Natural killer cell (primary cell): ENCODE results near the gene GALNT10. TPM values are rescaled to one million over a fixed set of nuclear protein-coding genes. Genes with fewer than 3 reads are reported as not detected.

Source experiments
- ATAC-seq, 3 donors: fragments of 150-1000 bp in 2 of 3; fragments of 200-7000 bp in 1 of 3; cut with Tn5 transposase; 1 replicate in 1 of 3; 2 replicates in 2 of 3; pipeline ENCODE4 v1.10.0; 2021; ENCODE audit warnings: mild to moderate bottlenecking in 2 of 3, moderate library complexity in 2 of 3
- DNase-seq, 2 donors: peaks; one replicate each; pipeline versions ENCODE4 v3.0.0 to v3.0.0-alpha.2; 2013 to 2021; ENCODE audit warnings: mixed read lengths in 1 of 2
- H3K27ac ChIP-seq: one replicate; pipeline ENCODE4 v1.5.1; 2013; ENCODE audit warnings: mild to moderate bottlenecking, low read length
- H3K27me3 ChIP-seq: one replicate; pipeline ENCODE4 v1.6.1; 2013; ENCODE audit warnings: low read length; ENCODE audit not compliant: control insufficient read depth, insufficient read depth
- H3K36me3 ChIP-seq: one replicate; pipeline ENCODE4 v1.6.1; 2013; ENCODE audit warnings: low read length; ENCODE audit not compliant: control insufficient read depth, insufficient read depth
- H3K4me1 ChIP-seq: one replicate; pipeline ENCODE4 v1.6.1; 2013; ENCODE audit warnings: low read length; ENCODE audit not compliant: control insufficient read depth, insufficient read depth
- H3K4me3 ChIP-seq: one replicate; pipeline ENCODE4 v1.5.1; 2013; ENCODE audit warnings: low read length
- H3K9me3 ChIP-seq: one replicate; pipeline ENCODE4 v1.6.1; 2013; ENCODE audit warnings: low read length; ENCODE audit not compliant: control insufficient read depth, insufficient read depth
- H3K27ac Mint-ChIP-seq, 2 donors: one replicate each; pipeline ENCODE4 v1.8.0; 2022; ENCODE audit warnings: mild to moderate bottlenecking in 2 of 2, mixed read lengths in 2 of 2, moderate library complexity in 1 of 2
- H3K27me3 Mint-ChIP-seq, 2 donors: one replicate each; pipeline ENCODE4 v1.8.0; 2022; ENCODE audit warnings: low read depth in 2 of 2, mixed read lengths in 2 of 2
- H3K36me3 Mint-ChIP-seq: one replicate; pipeline ENCODE4 v1.8.0; 2022; ENCODE audit warnings: mixed read lengths
- H3K4me1 Mint-ChIP-seq, 2 donors: one replicate each; pipeline ENCODE4 v1.8.0; 2022; ENCODE audit warnings: mixed read lengths in 2 of 2
- H3K4me3 Mint-ChIP-seq: one replicate; pipeline ENCODE4 v1.8.0; 2022; ENCODE audit warnings: mild to moderate bottlenecking, moderate library complexity, mixed read lengths
- H3K9me3 Mint-ChIP-seq, 2 donors: one replicate each; pipeline ENCODE4 v1.8.0; 2022; ENCODE audit warnings: mixed read lengths in 2 of 2
- WGBS: methylation state at CpG from one replicate; pipeline ENCODE4 v1.1.7; 2013; ENCODE audit warnings: missing lambda C conversion rate; ENCODE audit not compliant: insufficient coverage; 5-methylcytosine and 5-hydroxymethylcytosine counted together
- intact Hi-C: fragments of 100-400 bp; cut with micrococcal nuclease; formaldehyde crosslinking; loops from one replicate; pipeline ENCODE4 v1.14.2; 2022
- total RNA-seq, 4 donors: library from RNA; stranded (reverse); fragments of 120-200 nt in 1 of 4; gene quantifications; one replicate each; pipeline versions ENCODE4 v1.2.3 to v1.2.4, GENCODE V29; 2013 to 2022
- TF ChIP-seq, protein P1 (sequence below): fragments of 200-600 bp; IDR thresholded peaks from one replicate; pipeline ENCODE4 v1.8.0; 2022; ENCODE audit warnings: antibody characterized with exemption

Gene GALNT10
- total RNA-seq, 3 donors from 2014 or later (not counting 1 experiment from before 2014, with no cell fraction given), result 77.0 to 92.6 (median 77.6) TPM

GRCh38 chr5:154291917-154292316 is 101.4 kb downstream of the GALNT10 start:
- TF ChIP-seq, protein P1, sequence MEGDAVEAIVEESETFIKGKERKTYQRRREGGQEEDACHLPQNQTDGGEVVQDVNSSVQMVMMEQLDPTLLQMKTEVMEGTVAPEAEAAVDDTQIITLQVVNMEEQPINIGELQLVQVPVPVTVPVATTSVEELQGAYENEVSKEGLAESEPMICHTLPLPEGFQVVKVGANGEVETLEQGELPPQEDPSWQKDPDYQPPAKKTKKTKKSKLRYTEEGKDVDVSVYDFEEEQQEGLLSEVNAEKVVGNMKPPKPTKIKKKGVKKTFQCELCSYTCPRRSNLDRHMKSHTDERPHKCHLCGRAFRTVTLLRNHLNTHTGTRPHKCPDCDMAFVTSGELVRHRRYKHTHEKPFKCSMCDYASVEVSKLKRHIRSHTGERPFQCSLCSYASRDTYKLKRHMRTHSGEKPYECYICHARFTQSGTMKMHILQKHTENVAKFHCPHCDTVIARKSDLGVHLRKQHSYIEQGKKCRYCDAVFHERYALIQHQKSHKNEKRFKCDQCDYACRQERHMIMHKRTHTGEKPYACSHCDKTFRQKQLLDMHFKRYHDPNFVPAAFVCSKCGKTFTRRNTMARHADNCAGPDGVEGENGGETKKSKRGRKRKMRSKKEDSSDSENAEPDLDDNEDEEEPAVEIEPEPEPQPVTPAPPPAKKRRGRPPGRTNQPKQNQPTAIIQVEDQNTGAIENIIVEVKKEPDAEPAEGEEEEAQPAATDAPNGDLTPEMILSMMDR, result no peak
- no peaks in the 10 kb centered on the region for H3K9me3 ChIP-seq
- no peak overlapping the region for H3K4me3 ChIP-seq
- peaks cover 5% of the 10 kb centered on the region for H3K36me3 Mint-ChIP-seq
- DNase-seq (no peak), ATAC-seq (no peak)
- no peaks in the 10 kb centered on the region for H3K9me3 Mint-ChIP-seq
- peak overlapping the region in 1 of 2 donors; percentile 8 for H3K27ac Mint-ChIP-seq
- H3K4me1 ChIP-seq, result peaks cover 6% of the 10 kb centered on the region
- peak overlapping the region; percentile 8 for H3K27ac ChIP-seq
- H3K27me3 Mint-ChIP-seq, result no peaks in the 10 kb centered on the region
- H3K27me3 ChIP-seq, result no peaks in the 10 kb centered on the region
- H3K36me3 ChIP-seq, result peaks cover 10% of the 10 kb centered on the region
- 55% methylated on average over 5 of the region's 5 CpGs for WGBS
- intact Hi-C loops, result no loop called here
- H3K4me1 Mint-ChIP-seq, result peaks cover 34 to 53% of the 10 kb centered on the region in 2 donors
- H3K4me3 Mint-ChIP-seq, result no peak overlapping the region

- DNase-seq (no peak), ATAC-seq (no peak)
- no peak overlapping the region for H3K4me3 Mint-ChIP-seq
- Histone ChIP-seq H3K4me3 (no peak overlapping the region), H3K4me1 (peaks cover 6% of the 10 kb centered on the region), H3K27me3 (no peaks in the 10 kb centered on the region), H3K36me3 (peaks cover 19% of the 10 kb centered on the region), H3K27ac (no peak overlapping the region), H3K9me3 (no peaks in the 10 kb centered on the region)
- H3K27me3 Mint-ChIP-seq, result no peaks in the 10 kb centered on the region
- intact Hi-C loops, result no loop called here
- H3K36me3 Mint-ChIP-seq, result peaks cover 6% of the 10 kb centered on the region
- whole genome bisulfite sequencing, result 92% methylated on average over 1 of the region's 1 CpG
- H3K4me1 Mint-ChIP-seq, result peaks cover 31 to 41% of the 10 kb centered on the region in 2 donors
- TF ChIP-seq, protein P1, result no peak
- H3K9me3 Mint-ChIP-seq, result no peaks in the 10 kb centered on the region
- H3K27ac Mint-ChIP-seq, result peak overlapping the region in 1 of 2 donors; percentile 29
Measured at GRCh38 chr5:154293219-154293618, 102.7 kb downstream of the GALNT10 start.

DNA sequence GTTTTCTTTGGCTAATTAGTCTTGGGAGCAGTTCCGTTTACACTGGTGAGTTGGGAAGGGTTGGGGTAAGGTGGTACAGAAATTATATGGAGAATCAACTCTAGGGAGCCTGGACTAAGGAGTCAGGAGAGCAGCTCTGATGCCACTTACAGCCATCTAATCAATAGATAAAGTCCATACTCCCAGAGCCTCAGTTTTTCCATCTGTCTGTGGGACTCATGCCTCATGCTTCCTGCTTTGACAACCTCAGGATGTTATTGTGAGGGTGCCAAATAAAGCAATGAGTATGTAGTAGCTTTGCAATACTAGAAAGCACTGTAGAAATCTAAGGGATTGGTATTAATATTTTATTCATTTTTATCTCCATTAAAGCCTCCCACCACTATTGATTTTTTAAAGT is 105.0 kb downstream of the GALNT10 start:
- Mint-ChIP-seq H3K4me3 (no peak overlapping the region), H3K36me3 (peaks cover 6% of the 10 kb centered on the region), H3K9me3 (no peaks in the 10 kb centered on the region), H3K27ac (no peak overlapping the region), H3K4me1 (peaks cover 20 to 24% of the 10 kb centered on the region in 2 donors), H3K27me3 (no peaks in the 10 kb centered on the region)
- Histone ChIP-seq H3K4me1 (peaks cover 6% of the 10 kb centered on the region), H3K4me3 (no peak overlapping the region), H3K9me3 (no peaks in the 10 kb centered on the region), H3K36me3 (peaks cover 33% of the 10 kb centered on the region), H3K27ac (no peak overlapping the region), H3K27me3 (no peaks in the 10 kb centered on the region)
- ATAC-seq, result no peak
- no peak for DNase-seq
- WGBS, result 100% methylated on average over 1 of the region's 1 CpG
- TF ChIP-seq, protein P1, result no peak
- intact Hi-C loops, result no loop called here

GRCh38 chr5:154296525-154297159 is 106.1 kb downstream of the GALNT10 start:
- Histone ChIP-seq H3K36me3 (peaks cover 34% of the 10 kb centered on the region), H3K4me1 (peaks cover 6% of the 10 kb centered on the region), H3K27me3 (no peaks in the 10 kb centered on the region), H3K27ac (no peak overlapping the region), H3K9me3 (no peaks in the 10 kb centered on the region), H3K4me3 (no peak overlapping the region)
- Mint-ChIP-seq H3K36me3 (peaks cover 6% of the 10 kb centered on the region), H3K4me3 (no peak overlapping the region), H3K27me3 (no peaks in the 10 kb centered on the region), H3K4me1 (peaks cover 14 to 19% of the 10 kb centered on the region in 2 donors), H3K9me3 (no peaks in the 10 kb centered on the region), H3K27ac (no peak overlapping the region)
- DNase-seq (no peak), ATAC-seq (no peak)
- WGBS, result 99% methylated on average over 6 of the region's 6 CpGs
- TF ChIP-seq, protein P1, result no peak
- intact Hi-C loops, result no loop called here
